Esophagus muscularis mucosa (tissue), 3 donors: Measurements from ENCODE around the gene RAMACL.

Source experiments
- CTCF ChIP-seq, 3 experiments: fragments of 200-600 bp in 2 of 3; fragments of 450-650 bp in 1 of 3; sonication (generic) in 2 of 3; IDR thresholded peaks; one replicate each; pipeline ENCODE4 v1.5.1; 2017 to 2019; ENCODE audit warnings: antibody characterized with exemption in 3 of 3, mild to moderate bottlenecking in 2 of 3, moderate library complexity in 1 of 3
- POLR2A ChIP-seq: fragments of 450-650 bp; IDR thresholded peaks from one replicate; pipeline ENCODE4 v1.6.1; 2017; ENCODE audit warnings: antibody characterized with exemption, moderate library complexity, mild to moderate bottlenecking, low read depth

GRCh38 chr6:166617359-166617758, 30.9 kb upstream of the RAMACL start:
- TF ChIP-seq CTCF (IDR thresholded peaks at IDR 0.05) (no peak), POLR2A (no peak)
